ENCODE results near the gene C10orf105.

- TF ChIP-seq CTCF (conservative IDR thresholded peaks at IDR 0.05 in 1 of 2, IDR thresholded peaks at IDR 0.05 in 1 of 2; ENCODE audit: low read depth in 1 of 2, low read length in 2 of 2) (no peak), EZH2 (IDR thresholded peaks at IDR 0.05; ENCODE audit: low read length, missing control alignments) (no peak)
These were observed 25.0 kb downstream of the C10orf105 start for GRCh38 chr10:71694567-71694968.

Data from fibroblast of lung (primary cell).